Measurements from ENCODE around the gene ZBTB8OS. TPM values are rescaled to one million over a fixed set of nuclear protein-coding genes. Genes with fewer than 3 reads are reported as not detected.
"Not testable (repeated sequence)": the region's sequence is repeated elsewhere in the genome, so short reads cannot be mapped to it uniquely, and the experiment has no call there.

ZBTB8OS gene
- 10 to 100 TPM; 12.5 to 22.7 TPM for total RNA-seq

DNA sequence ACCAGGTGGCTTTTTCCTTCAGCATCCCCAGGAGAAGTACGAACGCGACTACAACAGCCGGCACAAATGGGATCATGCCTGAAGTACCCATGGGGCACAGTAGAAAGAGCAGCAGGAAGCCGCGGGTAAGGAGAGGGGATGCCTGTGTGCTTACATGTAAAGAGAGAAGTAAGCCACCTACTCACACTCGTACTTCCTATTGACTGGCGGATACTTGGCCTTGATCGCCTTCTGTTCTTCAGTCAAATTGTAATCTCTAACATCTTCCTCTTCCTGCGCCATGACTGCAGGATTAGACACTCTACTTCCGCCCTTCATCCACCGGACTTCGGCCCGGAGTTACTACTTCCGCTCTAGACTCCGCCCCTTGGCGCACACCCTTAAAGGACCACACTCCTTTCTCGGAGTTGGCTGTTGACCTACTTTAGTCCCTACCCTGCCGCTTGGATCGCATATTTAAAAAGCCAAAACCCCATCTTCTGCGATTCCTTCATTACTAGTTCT is at the start of gene ZBTB8OS:
TSS of gene ZBTB8OS (minus strand) at position 303 of the 504 bp plus-strand sequence. CDS start at position 282, 21 bp downstream.
- peak; percentile 19 to 82 (median 75) for TF ChIP-seq POLR2A (IDR thresholded peaks at IDR 0.05)
- TF ChIP-seq, protein P1, sequence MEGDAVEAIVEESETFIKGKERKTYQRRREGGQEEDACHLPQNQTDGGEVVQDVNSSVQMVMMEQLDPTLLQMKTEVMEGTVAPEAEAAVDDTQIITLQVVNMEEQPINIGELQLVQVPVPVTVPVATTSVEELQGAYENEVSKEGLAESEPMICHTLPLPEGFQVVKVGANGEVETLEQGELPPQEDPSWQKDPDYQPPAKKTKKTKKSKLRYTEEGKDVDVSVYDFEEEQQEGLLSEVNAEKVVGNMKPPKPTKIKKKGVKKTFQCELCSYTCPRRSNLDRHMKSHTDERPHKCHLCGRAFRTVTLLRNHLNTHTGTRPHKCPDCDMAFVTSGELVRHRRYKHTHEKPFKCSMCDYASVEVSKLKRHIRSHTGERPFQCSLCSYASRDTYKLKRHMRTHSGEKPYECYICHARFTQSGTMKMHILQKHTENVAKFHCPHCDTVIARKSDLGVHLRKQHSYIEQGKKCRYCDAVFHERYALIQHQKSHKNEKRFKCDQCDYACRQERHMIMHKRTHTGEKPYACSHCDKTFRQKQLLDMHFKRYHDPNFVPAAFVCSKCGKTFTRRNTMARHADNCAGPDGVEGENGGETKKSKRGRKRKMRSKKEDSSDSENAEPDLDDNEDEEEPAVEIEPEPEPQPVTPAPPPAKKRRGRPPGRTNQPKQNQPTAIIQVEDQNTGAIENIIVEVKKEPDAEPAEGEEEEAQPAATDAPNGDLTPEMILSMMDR (IDR thresholded peaks at IDR 0.05) = peak in 1 of 7 experiments; percentile 2
- H3K4me3 ChIP-seq = peak within 1 kb of the TSS; percentile 32 to 72
- ATAC-seq = peak; percentile 88
- intact Hi-C loops (cut with DNase I) = no loop called here
- no peaks in the 10 kb centered on the region for H3K27me3 ChIP-seq
- H3K4me1 ChIP-seq = peaks cover 49% of the 10 kb centered on the region
- no peaks in the 10 kb centered on the region for H3K9me3 ChIP-seq
- H3K27ac ChIP-seq = peak within 1 kb of the TSS; percentile 97 to 100 (median 98)
- H3K36me3 ChIP-seq (replicated peaks in 1 of 2; ENCODE audit: insufficient read depth in 1 of 2, low read depth in 2 of 2) = no peaks in the 10 kb centered on the region
- DNase-seq = peak; percentile 94 to 96 (median 96)
- 0% methylated on average over 20 to 21 of the region's 21 CpGs for WGBS, 2 donors

DNA sequence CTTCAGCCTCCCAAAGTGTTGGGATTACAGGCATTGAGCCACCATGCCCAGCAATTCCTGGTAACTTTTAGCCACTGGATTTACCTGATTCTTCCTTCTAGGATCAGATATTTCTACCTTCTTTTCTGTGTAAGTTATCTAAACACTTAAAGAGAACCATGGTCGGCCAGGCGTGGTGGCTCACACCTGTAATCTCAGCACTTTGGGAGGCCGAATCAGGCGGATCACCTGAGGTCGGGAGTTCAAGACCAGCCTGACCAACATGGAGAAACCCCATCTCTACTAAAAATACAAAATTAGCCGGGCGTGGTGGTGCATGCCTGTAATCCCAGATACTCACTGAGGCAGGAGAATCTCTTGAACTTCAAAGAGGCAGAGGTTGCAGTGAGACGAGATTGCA is 46.6 kb upstream of the ZBTB8OS start:
- WGBS, 2 donors = 93 to 94% methylated on average over 8 of the region's 8 CpGs
- H3K4me3 ChIP-seq, ATAC-seq: not testable (repeated sequence)

DNA sequence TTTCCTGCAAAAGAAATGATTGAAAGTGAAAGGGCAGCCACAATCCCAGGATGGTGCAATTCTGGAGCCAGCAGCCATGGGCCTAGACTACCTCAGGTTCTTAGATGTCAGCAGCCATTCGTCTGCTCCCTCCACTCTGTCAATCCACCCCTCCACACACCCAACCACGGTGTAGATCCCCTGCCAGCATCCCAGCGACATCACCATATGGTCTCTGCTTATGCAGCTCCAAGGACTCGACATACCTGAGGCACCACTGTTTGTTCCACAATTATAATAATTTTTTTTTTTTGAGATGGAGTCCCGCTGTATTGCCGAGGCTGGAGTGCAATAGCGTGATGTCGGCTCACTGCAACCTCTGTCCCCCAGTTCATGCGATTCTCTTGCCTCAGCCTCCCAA is 45.7 kb upstream of the ZBTB8OS start:
- Histone ChIP-seq H3K9me3 (no peaks in the 10 kb centered on the region), H3K36me3 (replicated peaks in 1 of 2; ENCODE audit: insufficient read depth in 1 of 2, low read depth in 2 of 2) (no peaks in the 10 kb centered on the region), H3K4me1 (peaks cover 10% of the 10 kb centered on the region), H3K27ac (no peak overlapping the region), H3K27me3 (no peaks in the 10 kb centered on the region), H3K4me3 (no peak overlapping the region)
- no peak for DNase-seq
- intact Hi-C loops (cut with DNase I) = no loop called here
- 91 to 99% methylated on average over 9 of the region's 9 CpGs for WGBS, 2 donors
- ATAC-seq = no peak
- TF ChIP-seq POLR2A (IDR thresholded peaks at IDR 0.05) = no peak

More for the DNA sequence above, 46.6 kb upstream of the ZBTB8OS start:
- peaks cover 18% of the 10 kb centered on the region for H3K4me1 ChIP-seq
- H3K36me3 ChIP-seq (replicated peaks in 1 of 2; ENCODE audit: insufficient read depth in 1 of 2, low read depth in 2 of 2); DNase-seq; H3K9me3 ChIP-seq; H3K27ac ChIP-seq; H3K27me3 ChIP-seq; intact Hi-C loops (cut with DNase I): not testable (repeated sequence)

DNA sequence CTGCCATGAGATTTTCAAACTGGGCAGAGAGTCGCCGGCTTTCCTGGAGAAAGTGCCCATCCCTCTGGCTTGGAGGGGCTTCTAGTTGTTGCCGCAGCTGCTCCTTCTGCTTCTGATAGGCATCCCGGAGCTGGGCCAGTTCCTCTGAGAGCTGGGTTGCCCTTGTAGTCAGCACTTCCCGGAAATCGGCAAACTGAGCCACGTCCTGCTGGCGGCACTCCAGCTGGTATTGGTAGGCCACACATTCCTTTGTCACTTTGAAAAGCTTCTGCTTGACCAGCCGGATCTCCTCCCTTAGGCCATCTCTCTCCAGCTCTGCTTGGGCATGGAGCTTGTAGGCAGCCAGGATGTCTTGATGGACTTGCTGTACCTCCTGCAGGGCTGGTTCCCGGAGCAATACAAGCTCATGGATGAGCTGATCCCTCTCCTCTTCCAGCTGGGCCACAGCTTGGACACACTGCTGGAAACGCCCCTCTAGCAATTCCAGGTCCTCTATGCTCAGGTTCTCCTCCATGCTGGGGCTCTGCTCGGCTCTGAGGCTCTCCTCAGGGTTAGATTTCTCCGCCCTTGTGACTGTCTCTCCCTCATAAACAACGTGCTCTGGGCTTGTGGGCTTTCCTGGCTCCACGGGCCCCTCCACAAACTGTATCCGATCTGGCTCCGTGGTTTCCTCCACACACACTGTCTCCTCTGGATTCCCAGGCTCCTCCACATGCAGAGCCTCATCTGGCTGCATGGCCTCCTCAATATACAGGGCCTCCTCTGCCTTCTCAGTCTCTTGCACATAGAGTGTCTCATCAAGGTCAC is 45.0 kb upstream of the ZBTB8OS start:
- Histone ChIP-seq H3K4me1 (peaks cover 10% of the 10 kb centered on the region), H3K36me3 (replicated peaks in 1 of 2; ENCODE audit: insufficient read depth in 1 of 2, low read depth in 2 of 2) (no peaks in the 10 kb centered on the region), H3K27me3 (no peaks in the 10 kb centered on the region), H3K4me3 (no peak overlapping the region), H3K27ac (peak overlapping the region in 2 of 4 donors; percentile 10 to 54), H3K9me3 (no peaks in the 10 kb centered on the region)
- DNase-seq (peak; percentile 67 to 82 (median 75)), ATAC-seq (peak; percentile 78)
- intact Hi-C loops (cut with DNase I) = no loop called here
- 48 to 72% methylated on average over 7 to 15 of the region's 17 CpGs for WGBS, 2 donors
- TF ChIP-seq, protein P1 (IDR thresholded peaks at IDR 0.05) = no peak
- no peak for TF ChIP-seq POLR2A (IDR thresholded peaks at IDR 0.05)

DNA sequence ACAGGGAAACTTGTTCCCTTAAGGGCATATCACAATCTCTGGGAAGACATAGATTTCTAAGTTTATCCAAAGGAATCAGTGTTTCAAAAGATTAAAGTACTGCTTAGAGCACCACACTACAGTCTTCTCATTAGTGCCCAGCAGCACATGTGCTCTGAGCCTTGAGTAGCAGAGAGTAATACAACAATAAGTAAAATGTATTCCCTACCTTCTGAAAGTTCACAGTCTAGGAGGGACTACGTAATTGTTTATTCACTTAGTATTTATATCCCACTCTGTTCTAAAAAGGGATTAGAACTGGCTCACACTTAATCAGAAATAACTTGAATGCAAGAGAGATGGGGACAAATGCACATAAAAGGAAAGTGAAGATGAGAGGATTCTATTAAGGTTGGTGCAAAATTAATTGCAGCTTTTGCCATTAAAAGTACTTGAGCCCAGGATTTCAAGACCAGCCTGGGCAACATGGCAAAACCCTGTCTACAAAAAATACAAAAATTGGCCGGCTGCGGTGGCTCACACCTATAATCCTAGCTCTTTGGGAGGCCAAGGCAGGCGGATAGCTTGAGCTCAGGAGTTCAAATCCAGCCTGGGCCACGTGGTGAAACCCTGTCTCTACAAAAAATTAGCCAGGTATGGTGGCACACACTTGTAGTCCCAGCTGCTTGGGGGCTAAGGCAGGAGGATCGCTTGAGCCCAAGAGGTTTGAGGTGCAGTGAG is 43.3 kb upstream of the ZBTB8OS start:
- Histone ChIP-seq H3K9me3 (no peaks in the 10 kb centered on the region), H3K4me1 (peaks cover 10% of the 10 kb centered on the region), H3K27me3 (no peaks in the 10 kb centered on the region), H3K36me3 (replicated peaks in 1 of 2; ENCODE audit: insufficient read depth in 1 of 2, low read depth in 2 of 2) (no peaks in the 10 kb centered on the region), H3K27ac (no peak overlapping the region), H3K4me3 (no peak overlapping the region)
- DNase-seq = no peak
- no peak for TF ChIP-seq POLR2A (IDR thresholded peaks at IDR 0.05)
- TF ChIP-seq, protein P1 (IDR thresholded peaks at IDR 0.05) = no peak
- ATAC-seq = no peak
- WGBS, 2 donors = 97% methylated on average over 6 of the region's 6 CpGs
- intact Hi-C loops (cut with DNase I) = no loop called here

Measured in body of pancreas (tissue), 4 donors.